Brain microvascular endothelial cell (primary cell): ENCODE measurements around the gene RBM19.

Experiments used
- DNase-seq: peaks from one replicate; pipeline ENCODE4 v3.0.0-alpha.2; 2020
- H3K27ac ChIP-seq: fragments of 250-450 bp; sonication (Bioruptor Pico); 2 replicates; pipeline ENCODE4 v1.5.1; 2020; ENCODE audit warnings: mild to moderate bottlenecking, moderate library complexity
- H3K27me3 ChIP-seq: fragments of 250-450 bp; sonication (Bioruptor Pico); replicated peaks from 2 replicates; pipeline ENCODE4 v1.5.1; 2020; ENCODE audit warnings: mild to moderate bottlenecking
- H3K36me3 ChIP-seq: fragments of 250-450 bp; sonication (Bioruptor Pico); replicated peaks from 2 replicates; pipeline ENCODE4 v1.5.1; 2020; ENCODE audit warnings: mild to moderate bottlenecking
- H3K4me3 ChIP-seq: 2 replicates; pipeline ENCODE4 v1.5.1; 2011; ENCODE audit warnings: low read depth, mild to moderate bottlenecking, control low read depth, low read length, moderate library complexity
- CTCF ChIP-seq: IDR thresholded peaks from 2 replicates; pipeline ENCODE4 v1.5.1; 2011; ENCODE audit warnings: low read depth, mild to moderate bottlenecking, moderate library complexity, low read length, control low read depth, inconsistent platforms; ENCODE audit errors: missing control alignments
- in situ Hi-C: cut with HindIII; loops from 2 replicates; pipeline ENCODE4 v1.10.0; 2017; ENCODE audit warnings: low sequenced_read_pairs, low pct_ligation_motif_present

The RBM19 gene

GRCh38 chr12:113926788-113927187, 39.3 kb downstream of the RBM19 start:
- H3K36me3 ChIP-seq, result peaks cover 11% of the 10 kb centered on the region
- no peak for TF ChIP-seq CTCF
- in situ Hi-C loops, result no loop called here

GRCh38 chr12:113924341-113924740, 41.8 kb downstream of the RBM19 start:
- in situ Hi-C loops, result no loop called here
- Histone ChIP-seq H3K27ac (no peak overlapping the region), H3K4me3 (no peak overlapping the region), H3K27me3 (no peaks in the 10 kb centered on the region), H3K36me3 (peaks cover 11% of the 10 kb centered on the region)
- no peak for DNase-seq
- TF ChIP-seq CTCF, result no peak

More at GRCh38 chr12:113926788-113927187, 39.3 kb downstream of the RBM19 start:
- no peaks in the 10 kb centered on the region for H3K27me3 ChIP-seq
- no peak overlapping the region for H3K4me3 ChIP-seq
- H3K27ac ChIP-seq, result no peak overlapping the region
- peak; percentile 4 for DNase-seq

GRCh38 chr12:113923251-113923650, 42.9 kb downstream of the RBM19 start:
- DNase-seq, result no peak
- H3K27ac ChIP-seq, result no peak overlapping the region
- H3K27me3 ChIP-seq, result no peaks in the 10 kb centered on the region
- no peak overlapping the region for H3K4me3 ChIP-seq
- H3K36me3 ChIP-seq, result peaks cover 11% of the 10 kb centered on the region
- no peak for TF ChIP-seq CTCF
- in situ Hi-C loops, result no loop called here

GRCh38 chr12:113921430-113921829, 44.7 kb downstream of the RBM19 start:
- in situ Hi-C loops, result no loop called here
- TF ChIP-seq CTCF, result no peak
- H3K4me3 ChIP-seq, result no peak overlapping the region
- peaks cover 7% of the 10 kb centered on the region for H3K36me3 ChIP-seq
- no peak overlapping the region for H3K27ac ChIP-seq
- no peaks in the 10 kb centered on the region for H3K27me3 ChIP-seq
- no peak for DNase-seq

- no peaks in the 10 kb centered on the region for H3K27me3 ChIP-seq
- in situ Hi-C loops, result no loop called here
- DNase-seq, result no peak
- peaks cover 3% of the 10 kb centered on the region for H3K36me3 ChIP-seq
- TF ChIP-seq CTCF, result no peak
- H3K4me3 ChIP-seq, result no peak overlapping the region
- no peak overlapping the region for H3K27ac ChIP-seq
Observed at GRCh38 chr12:113919791-113920190, 46.3 kb downstream of the RBM19 start.

- in situ Hi-C loops, result no loop called here
- peaks cover 1% of the 10 kb centered on the region for H3K36me3 ChIP-seq
- no peak overlapping the region for H3K4me3 ChIP-seq
- no peak overlapping the region for H3K27ac ChIP-seq
- H3K27me3 ChIP-seq, result no peaks in the 10 kb centered on the region
- TF ChIP-seq CTCF, result no peak
- no peak for DNase-seq
Observed at GRCh38 chr12:113918306-113918705, 47.8 kb downstream of the RBM19 start.
